Hematopoietic multipotent progenitor cell treated with erythropoietin and hydrocortisone succinate and interleukin-3 and kit ligand, for 8 days (in vitro differentiated cells): ENCODE data around the gene PCSK1N.
"Not testable (repeated sequence)": the region's sequence is repeated elsewhere in the genome, so short reads cannot be mapped to it uniquely, and the experiment has no call there.

ENCODE experiments used
- DNase-seq: peaks from one replicate; pipeline ENCODE4 v3.0.0-alpha.2; 2015

Gene PCSK1N

GRCh38 chrX:48819394-48819793, 16.0 kb downstream of the PCSK1N start:
- DNase-seq = not testable (repeated sequence)

- no peak for DNase-seq
Measured at GRCh38 chrX:48818866-48819265, 16.5 kb downstream of the PCSK1N start.

GRCh38 chrX:48818098-48818497, 17.3 kb downstream of the PCSK1N start:
- DNase-seq = no peak

- no peak for DNase-seq
Measured at GRCh38 chrX:48816014-48816810, 19.2 kb downstream of the PCSK1N start.

GRCh38 chrX:48815266-48815665, 20.1 kb downstream of the PCSK1N start:
- no peak for DNase-seq

- no peak for DNase-seq
Measured at GRCh38 chrX:48814722-48815121, 20.7 kb downstream of the PCSK1N start.

- DNase-seq = no peak
Measured at GRCh38 chrX:48813644-48814043, 21.8 kb downstream of the PCSK1N start.

GRCh38 chrX:48806081-48806480, 29.3 kb downstream of the PCSK1N start:
- no peak for DNase-seq

GRCh38 chrX:48802905-48803200, 32.6 kb downstream of the PCSK1N start:
- no peak for DNase-seq

GRCh38 chrX:48802089-48802904, 33.1 kb downstream of the PCSK1N start:
- DNase-seq = peak; percentile 90

- DNase-seq = peak; percentile 99
Measured at GRCh38 chrX:48801280-48802088, 33.9 kb downstream of the PCSK1N start, which contains the start of gene HDAC6. TSS of gene HDAC6 (plus strand) at chrX:48802067. CDS start at chrX:48802693, 626 bp downstream.

- peak; percentile 95 for DNase-seq
Measured at GRCh38 chrX:48800574-48801279, 34.7 kb downstream of the PCSK1N start.

GRCh38 chrX:48798318-48798717, 37.1 kb downstream of the PCSK1N start:
- no peak for DNase-seq

- peak; percentile 54 for DNase-seq
Measured at GRCh38 chrX:48794911-48795515, 40.4 kb downstream of the PCSK1N start.

- peak; percentile 80 for DNase-seq
Measured at GRCh38 chrX:48794340-48794910, 41.0 kb downstream of the PCSK1N start.

- DNase-seq = no peak
Measured at GRCh38 chrX:48793935-48794334, 41.5 kb downstream of the PCSK1N start.

- DNase-seq = no peak
Measured at GRCh38 chrX:48792219-48792618, 43.2 kb downstream of the PCSK1N start.

- DNase-seq = no peak
Measured at GRCh38 chrX:48791063-48791820, 44.2 kb downstream of the PCSK1N start.

- DNase-seq = no peak
Measured at GRCh38 chrX:48790477-48790876, 44.9 kb downstream of the PCSK1N start.

GRCh38 chrX:48789366-48790220, 45.8 kb downstream of the PCSK1N start:
- DNase-seq = peak; percentile 76
